ENCODE results near the gene TRAPPC11.

The TRAPPC11 gene

GRCh38 chr4:183631577-183632198, 27.4 kb upstream of the TRAPPC11 start:
- TF ChIP-seq CTCF (IDR thresholded peaks at IDR 0.05; ENCODE audit: extremely low read depth, insufficient read depth, missing control alignments), result no peak
- in situ Hi-C loops (cut with MboI; ENCODE audit: low pct_unique_long_range_greater_than_20kb, low sequenced_read_pairs, unreplicated experiment), result no loop called here
- no peak for DNase-seq (ENCODE audit: low spot score)

GRCh38 chr4:183632689-183633088, 26.4 kb upstream of the TRAPPC11 start:
- in situ Hi-C loops (cut with MboI; ENCODE audit: low pct_unique_long_range_greater_than_20kb, low sequenced_read_pairs, unreplicated experiment), result no loop called here
- no peak for TF ChIP-seq CTCF (IDR thresholded peaks at IDR 0.05; ENCODE audit: extremely low read depth, insufficient read depth, missing control alignments)
- no peak for DNase-seq (ENCODE audit: low spot score)

- no peak for TF ChIP-seq CTCF (IDR thresholded peaks at IDR 0.05; ENCODE audit: extremely low read depth, insufficient read depth, missing control alignments)
- in situ Hi-C loops (cut with MboI; ENCODE audit: low pct_unique_long_range_greater_than_20kb, low sequenced_read_pairs, unreplicated experiment), result no loop called here
Measured at GRCh38 chr4:183633476-183634400, 25.4 kb upstream of the TRAPPC11 start.

GRCh38 chr4:183635321-183635720, 23.8 kb upstream of the TRAPPC11 start:
- DNase-seq (ENCODE audit: low spot score), result no peak
- in situ Hi-C loops (cut with MboI; ENCODE audit: low pct_unique_long_range_greater_than_20kb, low sequenced_read_pairs, unreplicated experiment), result no loop called here
- TF ChIP-seq CTCF (IDR thresholded peaks at IDR 0.05; ENCODE audit: extremely low read depth, insufficient read depth, missing control alignments), result no peak

More at GRCh38 chr4:183633476-183634400, 25.4 kb upstream of the TRAPPC11 start:
- no peak for DNase-seq (ENCODE audit: low spot score)

- DNase-seq (ENCODE audit: low spot score), result no peak
- in situ Hi-C loops (cut with MboI; ENCODE audit: low pct_unique_long_range_greater_than_20kb, low sequenced_read_pairs, unreplicated experiment), result no loop called here
- no peak for TF ChIP-seq CTCF (IDR thresholded peaks at IDR 0.05; ENCODE audit: extremely low read depth, insufficient read depth, missing control alignments)
Measured at GRCh38 chr4:183635741-183636140, 23.4 kb upstream of the TRAPPC11 start.

- in situ Hi-C loops (cut with MboI; ENCODE audit: low pct_unique_long_range_greater_than_20kb, low sequenced_read_pairs, unreplicated experiment), result no loop called here
- TF ChIP-seq CTCF (IDR thresholded peaks at IDR 0.05; ENCODE audit: extremely low read depth, insufficient read depth, missing control alignments), result no peak
- DNase-seq (ENCODE audit: low spot score), result no peak
Measured at GRCh38 chr4:183636503-183636902, 22.6 kb upstream of the TRAPPC11 start.
